ENCODE results near the gene KRTDAP. TPM values are rescaled to one million over a fixed set of nuclear protein-coding genes. Genes with fewer than 3 reads are reported as not detected.
A peak's percentile ranks its signal among the peaks of the same experiment; 100 is the strongest.

KRTDAP gene
- total RNA-seq, 1 donor from 2014 or later: not detected

- H3K36me3 ChIP-seq: no peaks in the 10 kb centered on the region
- H3K27ac ChIP-seq (replicated peaks): peak within 1 kb of the TSS; percentile 50
- no peaks in the 10 kb centered on the region for H3K9me3 ChIP-seq (replicated peaks)
- peaks cover 16% of the 10 kb centered on the region for H3K4me1 ChIP-seq
- intact Hi-C loops (cut with micrococcal nuclease): no loop called here
- TF ChIP-seq CTCF (IDR thresholded peaks at IDR 0.05; ENCODE audit: borderline replicate concordance): no peak
- no peak within 1 kb of the TSS for H3K4me3 ChIP-seq
- H3K27me3 ChIP-seq (ENCODE audit: low read depth): peaks cover 38% of the 10 kb centered on the region
- no peak for DNase-seq
Measured at GRCh38 chr19:35447606-35448469, 42.4 kb downstream of the KRTDAP start, which contains the start of gene FFAR2. TSS of gene FFAR2 (plus strand) at chr19:35448257. CDS start at chr19:35449715, 1,458 bp downstream.

GRCh38 chr19:35445826-35446593, 44.3 kb downstream of the KRTDAP start:
- DNase-seq: no peak
- H3K36me3 ChIP-seq: no peaks in the 10 kb centered on the region
- peaks cover 26% of the 10 kb centered on the region for H3K27me3 ChIP-seq (ENCODE audit: low read depth)
- no peaks in the 10 kb centered on the region for H3K9me3 ChIP-seq (replicated peaks)
- no peak overlapping the region for H3K27ac ChIP-seq (replicated peaks)
- peaks cover 16% of the 10 kb centered on the region for H3K4me1 ChIP-seq
- no peak overlapping the region for H3K4me3 ChIP-seq
- intact Hi-C loops (cut with micrococcal nuclease): no loop called here
- no peak for TF ChIP-seq CTCF (IDR thresholded peaks at IDR 0.05; ENCODE audit: borderline replicate concordance)

- no peaks in the 10 kb centered on the region for H3K36me3 ChIP-seq
- peaks cover 15% of the 10 kb centered on the region for H3K4me1 ChIP-seq
- no peak overlapping the region for H3K4me3 ChIP-seq
- peaks cover 13% of the 10 kb centered on the region for H3K27me3 ChIP-seq (ENCODE audit: low read depth)
- no peaks in the 10 kb centered on the region for H3K9me3 ChIP-seq (replicated peaks)
- TF ChIP-seq CTCF (IDR thresholded peaks at IDR 0.05; ENCODE audit: borderline replicate concordance): no peak
- H3K27ac ChIP-seq (replicated peaks): no peak overlapping the region
- DNase-seq: no peak
- intact Hi-C loops (cut with micrococcal nuclease): no loop called here
Measured at GRCh38 chr19:35444735-35445134, 45.5 kb downstream of the KRTDAP start.

GRCh38 chr19:35442091-35442490, 48.2 kb downstream of the KRTDAP start:
- intact Hi-C loops (cut with micrococcal nuclease): no loop called here
- no peaks in the 10 kb centered on the region for H3K9me3 ChIP-seq (replicated peaks)
- peak overlapping the region; percentile 1 for H3K27ac ChIP-seq (replicated peaks)
- no peak overlapping the region for H3K4me3 ChIP-seq
- TF ChIP-seq CTCF (IDR thresholded peaks at IDR 0.05; ENCODE audit: borderline replicate concordance): no peak
- no peaks in the 10 kb centered on the region for H3K27me3 ChIP-seq (ENCODE audit: low read depth)
- H3K36me3 ChIP-seq: no peaks in the 10 kb centered on the region
- DNase-seq: no peak
- H3K4me1 ChIP-seq: peaks cover 7% of the 10 kb centered on the region

- Histone ChIP-seq H3K9me3 (replicated peaks) (no peaks in the 10 kb centered on the region), H3K27ac (replicated peaks) (no peak overlapping the region), H3K4me1 (peaks cover 29% of the 10 kb centered on the region), H3K27me3 (ENCODE audit: low read depth) (no peaks in the 10 kb centered on the region), H3K36me3 (no peaks in the 10 kb centered on the region), H3K4me3 (no peak overlapping the region)
- no peak for TF ChIP-seq CTCF (IDR thresholded peaks at IDR 0.05; ENCODE audit: borderline replicate concordance)
- no peak for DNase-seq
- intact Hi-C loops (cut with micrococcal nuclease): no loop called here
Measured at GRCh38 chr19:35439921-35440320, 50.3 kb downstream of the KRTDAP start.

All from left ventricle myocardium inferior (tissue), 1 donor.